HG02938 (cell line): ENCODE results near the gene CAMTA1.
"Not testable (repeated sequence)": the region's sequence is repeated elsewhere in the genome, so short reads cannot be mapped to it uniquely, and the experiment has no call there.

Source experiments
- ATAC-seq: cut with Tn5 transposase; IDR thresholded peaks from one replicate; pipeline ENCODE4 v1.9.1; 2021; ENCODE audit warnings: mild to moderate bottlenecking, moderate library complexity; ENCODE audit not compliant: unreplicated experiment

CAMTA1 gene

DNA sequence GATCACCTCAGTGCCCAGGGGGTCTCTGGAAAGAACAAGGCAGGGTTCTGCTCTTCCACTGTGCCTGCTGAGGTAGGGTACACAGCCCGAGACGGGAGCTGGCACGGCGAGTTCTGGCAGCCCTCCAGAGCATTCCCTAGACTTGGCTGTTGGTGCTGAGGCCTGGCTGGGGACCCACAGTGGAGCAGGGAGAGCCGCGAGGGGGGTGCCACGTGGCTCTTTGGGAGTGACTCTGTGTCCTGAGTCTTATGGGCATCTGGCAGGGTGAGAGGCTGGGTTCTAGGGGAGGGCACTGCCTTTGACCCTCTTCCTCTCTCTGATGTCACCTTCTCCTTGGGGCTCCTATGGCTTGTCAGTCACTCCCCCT lies 336.4 kb downstream of the CAMTA1 start:
- ATAC-seq, result no peak

DNA sequence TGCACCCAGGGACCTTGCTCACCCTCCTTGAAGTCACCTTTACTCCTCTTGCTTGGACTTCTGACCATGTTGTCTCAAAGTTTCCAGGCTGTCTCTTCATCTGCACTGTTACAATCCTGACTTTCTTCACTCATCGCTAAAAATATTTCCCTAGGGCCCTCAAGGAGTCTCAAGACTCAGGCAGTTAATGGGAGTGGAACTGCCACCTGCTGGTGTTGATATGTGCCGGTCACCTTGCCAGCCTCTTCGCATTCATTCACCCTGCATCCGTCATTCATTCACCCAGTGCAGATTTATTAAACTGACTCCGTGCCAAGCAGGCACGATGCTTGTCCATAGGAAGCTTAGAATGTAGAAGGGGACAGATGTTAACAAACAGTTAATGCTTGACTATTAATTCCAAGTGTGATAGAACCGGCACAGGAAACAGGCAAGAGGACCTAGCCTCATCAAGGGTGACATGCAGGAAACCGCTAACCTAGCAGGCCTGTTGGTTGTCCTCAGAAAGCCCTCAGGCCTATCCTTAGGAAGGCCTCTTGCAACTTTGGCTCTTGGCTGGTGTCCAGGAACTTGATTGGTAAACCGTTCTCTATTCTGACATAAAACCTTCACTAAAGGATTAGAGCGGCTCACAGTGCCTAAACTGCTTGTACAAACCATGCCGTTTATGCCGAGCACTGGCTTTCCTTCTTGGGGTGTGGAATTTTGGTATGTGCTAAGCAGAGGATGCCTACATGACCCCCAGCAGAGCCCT lies 342.2 kb downstream of the CAMTA1 start:
- ATAC-seq, result no peak

- ATAC-seq, result no peak
Measured at GRCh38 chr1:7128293-7128692, 343.0 kb downstream of the CAMTA1 start.

DNA sequence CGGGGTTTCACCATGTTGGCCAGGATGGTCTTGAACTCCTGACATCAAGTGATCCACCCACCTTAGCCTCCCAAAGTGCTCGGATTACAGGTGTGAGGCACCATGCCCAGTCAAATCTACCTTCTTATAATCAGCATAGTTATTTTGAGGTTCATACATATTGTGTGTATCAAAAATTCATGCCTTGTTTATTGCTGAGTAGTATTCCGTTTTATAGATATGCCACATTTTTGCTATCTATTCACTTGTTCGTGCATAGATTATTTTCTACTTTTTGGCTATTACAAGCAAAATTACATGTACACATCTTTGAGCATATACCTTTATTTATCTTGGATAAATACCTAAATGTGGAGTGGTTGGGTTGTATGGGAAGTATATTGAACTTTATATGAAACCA lies 344.9 kb downstream of the CAMTA1 start:
- no peak for ATAC-seq

- ATAC-seq, result no peak
Measured at GRCh38 chr1:7135493-7135892, 350.2 kb downstream of the CAMTA1 start.

DNA sequence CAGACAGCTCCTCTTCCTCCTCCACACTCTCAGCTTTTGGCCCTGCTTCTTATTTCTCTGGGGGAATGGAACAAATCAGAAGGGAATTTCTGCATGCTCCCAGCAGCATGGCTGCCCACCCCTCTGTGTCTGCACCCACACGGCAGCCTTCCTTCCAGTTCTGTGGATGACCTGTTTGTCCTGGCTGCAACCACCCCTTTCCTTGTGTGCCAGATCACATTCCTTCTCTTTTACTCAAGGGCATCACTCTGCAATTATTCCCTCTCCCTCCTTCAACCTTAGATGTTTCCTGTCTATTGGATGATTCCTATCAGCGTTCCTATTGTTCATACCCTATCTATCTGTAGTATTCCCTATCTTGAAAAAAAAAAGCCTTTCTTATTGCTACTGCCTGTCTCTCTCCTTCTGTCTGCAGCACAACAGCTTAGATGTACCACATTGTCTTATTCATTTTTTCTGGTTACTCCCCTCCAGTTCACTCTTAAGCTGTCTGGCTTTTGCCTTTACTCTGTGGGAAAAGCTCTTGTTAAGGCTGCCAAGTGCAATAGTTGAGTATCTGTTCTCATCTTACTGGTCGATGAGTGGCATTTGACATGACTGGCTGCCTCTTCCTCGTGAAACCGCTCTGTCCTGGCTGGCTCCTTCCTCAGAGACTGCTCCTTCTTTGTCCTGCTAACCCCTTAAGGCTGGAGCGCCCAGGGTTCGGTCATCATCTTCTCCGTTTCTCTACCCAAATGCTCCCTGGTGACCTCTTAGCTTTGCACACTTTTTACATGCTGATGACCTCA lies 351.1 kb downstream of the CAMTA1 start:
- no peak for ATAC-seq

DNA sequence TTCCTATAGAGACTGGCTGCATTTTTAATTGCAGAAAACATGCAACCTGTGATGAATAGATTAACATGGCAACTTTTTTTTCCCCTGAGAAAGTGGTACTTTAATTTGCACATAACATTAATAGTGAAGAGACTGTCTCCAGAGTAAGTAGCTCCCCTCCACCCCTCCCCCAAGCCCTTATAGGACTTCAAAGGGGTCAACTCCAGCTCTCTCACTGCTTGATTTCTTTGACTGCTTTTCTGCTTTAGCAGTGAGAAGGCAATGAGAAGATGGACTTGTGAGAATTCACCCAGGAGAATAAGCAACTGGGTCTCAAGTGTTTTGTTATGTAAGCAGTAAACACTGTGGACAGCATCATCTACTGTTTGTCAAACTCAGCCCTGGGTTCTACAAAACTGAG lies 355.0 kb downstream of the CAMTA1 start:
- no peak for ATAC-seq

GRCh38 chr1:7145947-7146346 lies 360.7 kb downstream of the CAMTA1 start:
- no peak for ATAC-seq

GRCh38 chr1:7146710-7147109 lies 361.5 kb downstream of the CAMTA1 start:
- ATAC-seq, result no peak

- not testable (repeated sequence) for ATAC-seq
Measured at GRCh38 chr1:7147581-7148282, 362.5 kb downstream of the CAMTA1 start.

DNA sequence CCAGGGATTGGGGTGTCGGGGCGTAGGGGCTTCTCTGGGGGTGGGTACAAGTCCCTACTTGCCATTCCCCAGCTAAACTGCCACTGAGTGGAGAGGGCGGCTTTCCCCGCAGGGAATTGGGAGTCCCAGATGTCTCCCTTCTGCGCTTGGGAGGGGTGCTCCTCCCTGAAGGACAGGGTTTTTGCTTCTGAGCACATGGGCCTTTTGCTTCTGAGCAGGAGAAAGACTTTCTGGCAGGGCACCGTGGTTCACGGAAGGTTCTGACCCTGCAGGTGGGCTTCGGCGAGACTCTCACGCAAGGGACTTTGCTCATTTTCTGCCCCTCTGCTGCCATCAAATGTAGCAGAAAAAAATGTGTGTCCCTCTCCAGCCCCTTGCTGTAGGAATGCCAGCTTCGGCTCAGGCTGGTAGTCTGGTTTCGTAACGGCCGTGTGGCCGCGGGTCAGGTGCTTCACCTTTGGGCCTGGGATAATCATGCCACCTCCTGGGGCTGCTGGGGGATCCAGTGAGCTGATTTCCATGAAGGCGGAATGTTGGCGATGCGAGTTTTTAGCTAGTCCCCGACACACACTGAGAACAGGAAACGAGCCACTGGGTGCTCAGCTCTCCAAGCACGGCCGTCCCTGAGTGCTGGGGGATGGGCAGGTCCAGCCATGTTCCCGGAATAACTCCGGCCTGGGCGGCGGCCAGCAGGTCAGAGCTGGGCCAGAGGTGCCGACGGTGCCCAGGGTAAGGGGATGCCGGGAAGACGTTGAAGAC lies 364.0 kb downstream of the CAMTA1 start:
- ATAC-seq, result no peak

DNA sequence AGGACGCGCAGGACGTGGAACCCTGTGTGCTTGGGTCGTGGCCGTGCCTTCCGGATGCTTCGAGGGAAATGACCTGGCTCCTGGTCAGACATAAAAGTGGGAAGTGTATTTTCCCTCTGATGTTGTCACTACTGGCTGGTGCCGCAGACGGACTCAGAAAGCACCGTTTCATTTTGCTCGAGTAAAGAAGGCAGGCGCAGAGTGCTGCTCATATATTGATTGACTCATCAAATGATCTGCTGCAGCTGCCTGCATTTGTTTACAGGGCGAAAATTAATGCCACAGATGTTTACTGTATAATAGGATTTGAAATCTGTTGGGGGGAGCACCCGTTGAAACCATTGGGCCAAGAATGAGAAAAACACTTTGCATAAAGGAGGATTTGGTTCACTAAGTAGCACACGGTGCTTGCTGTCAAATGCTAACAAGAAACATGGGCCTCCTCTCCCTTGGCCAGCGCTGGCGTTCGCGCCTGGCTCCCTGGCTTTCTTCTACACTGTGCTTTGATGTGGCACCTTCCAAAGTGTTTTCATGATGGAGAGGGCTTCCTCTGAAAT lies 365.5 kb downstream of the CAMTA1 start:
- ATAC-seq, result no peak

- no peak for ATAC-seq
Measured at GRCh38 chr1:7151978-7152377, 366.7 kb downstream of the CAMTA1 start.

- no peak for ATAC-seq
Measured at GRCh38 chr1:7152655-7153054, 367.4 kb downstream of the CAMTA1 start.

- ATAC-seq, result no peak
Measured at GRCh38 chr1:7153464-7153863, 368.2 kb downstream of the CAMTA1 start.

DNA sequence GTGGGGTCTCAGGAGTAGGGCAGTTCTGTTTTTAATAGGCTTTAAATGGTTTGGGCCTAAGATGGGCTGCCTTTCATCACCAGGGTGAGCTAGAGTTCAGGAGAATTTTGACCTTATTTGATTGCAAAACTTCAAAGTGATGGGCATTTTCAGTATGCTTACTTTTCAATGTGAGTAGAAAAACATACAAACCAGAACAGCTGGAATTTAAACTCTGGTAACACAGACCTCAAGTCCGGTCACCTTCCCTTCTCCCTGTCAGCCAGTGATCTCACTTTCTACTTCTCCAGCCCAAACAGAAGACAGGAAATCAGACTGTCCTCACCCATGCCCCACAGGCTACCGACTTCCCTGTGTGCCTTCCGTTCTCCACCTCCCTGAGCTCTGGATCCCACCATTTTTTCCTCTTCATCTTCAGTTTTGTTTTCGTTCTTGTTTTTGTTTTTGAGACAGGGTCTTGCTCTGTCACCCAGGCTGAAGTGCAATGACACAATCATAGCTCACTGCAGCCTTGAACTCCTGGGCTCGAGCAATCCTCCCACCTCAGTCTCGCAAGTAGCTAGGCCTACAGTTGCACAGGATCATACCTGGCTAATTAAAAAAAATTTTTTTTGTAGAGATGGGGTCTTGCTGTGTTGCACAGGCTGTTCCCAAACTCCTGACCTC lies 374.0 kb downstream of the CAMTA1 start:
- ATAC-seq, result no peak

DNA sequence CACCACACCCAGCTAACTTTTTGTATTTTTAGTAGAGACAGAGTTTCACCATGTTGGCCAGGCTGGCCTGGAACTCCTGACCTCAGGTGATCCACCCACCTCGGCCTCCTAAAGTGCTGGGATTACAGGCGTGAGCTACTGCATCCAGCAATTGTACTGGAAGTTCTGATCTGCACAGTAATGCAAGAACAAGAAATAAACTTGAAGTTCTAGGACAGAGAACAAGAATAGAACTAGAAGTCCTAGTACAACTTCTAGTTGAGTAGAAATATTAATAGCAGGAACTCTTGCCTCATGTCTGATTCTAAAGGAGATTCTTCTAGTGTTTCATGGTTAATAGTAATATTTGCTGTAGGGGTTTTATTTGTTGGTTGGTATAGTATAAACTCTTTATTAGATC lies 383.3 kb downstream of the CAMTA1 start:
- not testable (repeated sequence) for ATAC-seq

DNA sequence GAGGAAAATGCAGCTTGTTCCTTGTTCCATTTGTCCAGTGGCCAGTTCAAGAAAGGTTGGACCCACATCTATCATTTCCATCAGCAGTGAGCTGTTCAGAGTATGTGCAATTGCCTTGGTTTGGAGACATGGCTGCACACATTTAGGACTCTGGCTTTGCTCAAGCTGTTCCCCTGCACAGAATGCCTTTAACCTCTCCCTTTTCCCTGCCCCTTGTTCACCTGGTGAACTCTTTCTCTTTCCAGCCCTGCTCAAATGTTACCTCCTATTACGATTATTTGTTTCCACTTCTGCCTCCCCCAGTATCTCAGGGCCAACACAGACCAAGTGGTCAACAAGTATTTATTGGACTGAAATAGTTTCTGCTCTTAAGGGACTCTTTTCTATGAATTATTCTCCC lies 385.9 kb downstream of the CAMTA1 start:
- no peak for ATAC-seq

GRCh38 chr1:7171574-7171973 lies 386.3 kb downstream of the CAMTA1 start:
- no peak for ATAC-seq

DNA sequence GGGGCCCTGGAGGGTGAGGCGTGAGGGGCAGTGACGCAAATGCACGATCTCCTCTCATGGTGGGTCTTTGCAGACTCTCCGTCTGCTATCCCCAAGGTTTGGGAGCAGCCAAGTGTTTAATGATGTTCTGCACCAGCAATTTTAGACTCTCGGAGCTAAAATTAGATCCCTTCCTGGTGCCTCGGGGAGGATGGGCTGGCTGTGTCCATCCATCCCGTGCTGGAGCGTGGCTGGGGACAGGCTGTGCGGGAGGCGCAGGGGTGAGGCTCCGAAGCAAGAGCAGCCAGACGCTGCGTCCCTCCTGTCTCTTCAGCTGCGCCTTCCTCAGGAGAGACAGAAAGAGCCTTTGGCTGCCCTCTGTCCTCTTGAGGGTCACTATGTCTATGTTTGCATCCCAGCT lies 387.6 kb downstream of the CAMTA1 start:
- no peak for ATAC-seq
